Fibroblast of mammary gland (primary cell): ENCODE measurements around the gene POFUT1.
A peak's percentile ranks its signal among the peaks of the same experiment; 100 is the strongest.

Source experiments
- DNase-seq: peaks from one replicate; pipeline ENCODE4 v3.0.0-alpha.2; 2010; ENCODE audit warnings: low read depth
- H3K4me3 ChIP-seq: 2 replicates; pipeline ENCODE4 v1.5.1; 2011; ENCODE audit warnings: low read depth, mild to moderate bottlenecking, low read length, moderate library complexity; ENCODE audit not compliant: control insufficient read depth
- CTCF ChIP-seq: conservative IDR thresholded peaks from 2 replicates; pipeline ENCODE4 v1.5.1; 2011; ENCODE audit warnings: low read depth, low read length, inconsistent platforms; ENCODE audit not compliant: control insufficient read depth, insufficient read depth

Gene POFUT1

GRCh38 chr20:32207626-32208498 lies at the start of gene POFUT1, which contains the start of gene PLAGL2:
POFUT1 (plus strand) TSS chr20:32207880; CDS start chr20:32207942, 62 bp downstream.
PLAGL2 (minus strand) TSS chr20:32207743; CDS start chr20:32202178, 5,565 bp downstream.
- DNase-seq: peak; percentile 78
- TF ChIP-seq CTCF: no peak
- peak within 1 kb of the TSS; percentile 100 for H3K4me3 ChIP-seq

GRCh38 chr20:32158351-32158750 lies 49.3 kb upstream of the POFUT1 start:
- TF ChIP-seq CTCF: no peak
- no peak overlapping the region for H3K4me3 ChIP-seq
- DNase-seq: no peak

DNA sequence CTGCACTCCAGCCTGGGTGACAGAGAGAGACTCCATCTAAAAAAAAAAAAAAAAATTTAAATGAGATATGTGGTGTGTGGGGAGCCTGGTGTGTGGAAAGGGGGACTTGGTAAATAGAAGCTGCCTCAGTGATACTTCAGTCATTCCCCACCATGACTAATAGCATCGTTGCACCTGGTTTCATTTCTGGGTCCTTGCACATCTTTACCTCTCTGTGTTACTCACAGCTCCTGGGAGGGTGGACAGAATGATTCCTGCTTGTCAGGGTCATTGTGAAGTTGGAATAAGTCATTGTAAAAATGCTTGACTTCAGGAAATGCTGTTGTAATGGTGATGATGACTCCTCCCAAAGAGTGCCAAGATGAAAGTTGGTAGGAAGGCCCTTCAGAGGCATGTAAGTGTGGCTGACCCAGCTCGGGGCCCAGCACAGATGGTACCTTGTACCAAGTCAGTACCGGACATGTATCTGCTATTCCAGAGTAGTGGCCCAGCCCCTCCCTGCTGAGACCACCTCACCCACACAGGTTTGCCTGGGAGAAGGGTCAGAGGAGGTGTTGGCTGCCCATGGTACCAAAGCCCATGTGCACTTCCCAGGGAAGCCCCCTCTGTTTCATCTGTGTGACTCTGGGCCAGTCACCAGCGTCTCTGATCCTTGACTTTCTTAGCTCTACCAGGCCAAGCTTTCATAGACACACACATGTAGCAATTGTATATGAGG lies 48.6 kb upstream of the POFUT1 start:
- TF ChIP-seq CTCF: no peak
- DNase-seq: no peak
- no peak overlapping the region for H3K4me3 ChIP-seq

DNA sequence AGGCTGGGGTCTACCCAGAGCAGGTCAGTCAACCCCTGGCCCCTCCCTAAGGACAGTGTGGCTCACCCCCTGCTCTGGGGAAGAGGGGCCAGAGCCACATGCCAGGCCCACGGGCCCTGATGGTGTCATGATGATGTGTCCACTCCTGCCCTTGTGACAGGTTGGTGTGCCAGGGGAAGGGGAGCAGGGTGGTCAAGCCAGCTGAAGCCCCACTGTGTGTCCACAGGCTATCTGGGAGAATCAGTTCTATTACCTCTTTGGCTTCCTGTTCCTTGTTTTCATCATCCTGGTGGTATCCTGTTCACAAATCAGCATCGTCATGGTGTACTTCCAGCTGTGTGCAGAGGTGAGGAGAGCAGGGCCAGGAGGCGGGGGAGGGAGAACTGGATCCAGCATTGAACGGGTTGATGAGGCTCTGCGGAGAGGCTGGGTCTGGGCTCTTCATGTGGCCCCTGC lies 47.9 kb upstream of the POFUT1 start:
- DNase-seq: no peak
- H3K4me3 ChIP-seq: no peak overlapping the region
- TF ChIP-seq CTCF: no peak

DNA sequence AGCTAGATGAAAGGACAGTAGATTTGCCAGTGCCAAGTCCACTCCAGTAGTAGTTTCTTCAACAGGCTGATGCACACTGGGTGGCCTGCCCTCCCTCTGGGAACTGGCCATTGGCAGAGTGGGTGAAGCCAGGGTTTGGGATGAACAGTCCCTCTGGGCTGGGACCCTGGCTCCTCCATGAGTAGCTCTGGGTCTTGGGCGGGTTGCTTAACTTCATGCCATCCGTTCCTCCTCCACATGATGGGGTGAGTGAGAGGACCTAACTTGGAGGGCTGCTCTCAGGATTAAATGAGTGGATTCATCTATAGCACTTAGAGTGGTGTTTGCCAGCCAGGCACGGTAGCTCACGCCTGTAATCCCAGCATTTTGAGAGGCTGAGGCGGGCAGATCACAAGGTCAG lies 47.3 kb upstream of the POFUT1 start:
- TF ChIP-seq CTCF: no peak
- no peak for DNase-seq
- no peak overlapping the region for H3K4me3 ChIP-seq

DNA sequence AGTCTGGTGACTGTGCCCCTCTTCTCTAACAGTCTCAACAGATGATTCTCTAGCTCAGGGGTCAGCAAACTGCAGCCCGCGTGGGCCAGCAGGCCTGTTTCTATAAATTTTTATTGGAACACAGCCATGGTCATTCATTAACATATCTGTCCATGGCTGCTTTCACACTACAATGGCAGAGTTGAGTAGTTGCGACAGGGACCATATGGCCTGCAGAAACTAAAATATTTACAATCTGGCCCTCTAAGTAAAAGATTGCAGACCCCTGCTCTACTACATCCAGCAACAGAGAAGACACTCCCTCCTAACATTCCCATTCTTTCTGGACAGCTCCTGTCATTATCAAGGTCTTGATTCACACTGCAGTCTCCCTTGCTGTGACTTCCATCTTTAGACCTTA lies 45.3 kb upstream of the POFUT1 start:
- TF ChIP-seq CTCF: no peak
- no peak for DNase-seq
- no peak overlapping the region for H3K4me3 ChIP-seq
